ENCODE data around the gene KHDRBS2. TPM values are rescaled to one million over a fixed set of nuclear protein-coding genes. Genes with fewer than 3 reads are reported as not detected.

The KHDRBS2 gene
- total RNA-seq, 1 experiment from 2014 or later, result 1.2 TPM

GRCh38 chr6:62086047-62086446 lies 200.0 kb downstream of the KHDRBS2 start:
- no peak overlapping the region for H3K27ac Mint-ChIP-seq
- TF ChIP-seq AR (CRISPR knock-in tag; IDR thresholded peaks at IDR 0.05) (no peak), NR2C2 (CRISPR knock-in tag; IDR thresholded peaks at IDR 0.05) (no peak)
- no peak overlapping the region for H3K4me3 Mint-ChIP-seq
- H3K4me1 Mint-ChIP-seq, result no peaks in the 10 kb centered on the region
- CTCF ChIA-PET, result no interaction called here
- peaks cover 3% of the 10 kb centered on the region; the same call in 1 of the 2 replicates for H3K36me3 Mint-ChIP-seq
- DNase-seq (ENCODE audit: low spot score) (no peak), ATAC-seq (no peak)
- H3K27me3 Mint-ChIP-seq (ENCODE audit: low read depth), result peaks cover 2% of the 10 kb centered on the region; the same call in 1 of the 2 replicates
- POLR2A ChIA-PET, result no interaction called here
- H3K9me3 Mint-ChIP-seq, result peaks cover 33% of the 10 kb centered on the region

- DNase-seq (ENCODE audit: low spot score), result no peak
- CTCF ChIA-PET, result no interaction called here
- H3K9me3 Mint-ChIP-seq, result peaks cover 26% of the 10 kb centered on the region
- no peak overlapping the region for H3K27ac Mint-ChIP-seq
- H3K4me3 Mint-ChIP-seq, result no peak overlapping the region
- H3K36me3 Mint-ChIP-seq, result peaks cover 12% of the 10 kb centered on the region
- no peak for ATAC-seq
- no peaks in the 10 kb centered on the region for H3K4me1 Mint-ChIP-seq
- H3K27me3 Mint-ChIP-seq (ENCODE audit: low read depth), result no peaks in the 10 kb centered on the region
- POLR2A ChIA-PET, result no interaction called here
- TF ChIP-seq ZBTB21 (CRISPR knock-in tag; IDR thresholded peaks at IDR 0.05; ENCODE audit: borderline replicate concordance), result no peak
- no peak for TF ChIP-seq ZNF281 (CRISPR knock-in tag; IDR thresholded peaks at IDR 0.05)
- no peak for TF ChIP-seq ZSCAN18 (CRISPR knock-in tag; IDR thresholded peaks at IDR 0.05)
- no peak for TF ChIP-seq SOX15 (CRISPR knock-in tag; IDR thresholded peaks at IDR 0.05)
- TF ChIP-seq ZNF425 (CRISPR knock-in tag; conservative IDR thresholded peaks at IDR 0.05), result no peak
- TF ChIP-seq ATF3 (CRISPR knock-in tag; conservative IDR thresholded peaks at IDR 0.05), result no peak
- TF ChIP-seq ZNF263 (CRISPR knock-in tag; IDR thresholded peaks at IDR 0.05; ENCODE audit: low read depth), result no peak
- TF ChIP-seq ELF4 (CRISPR knock-in tag; IDR thresholded peaks at IDR 0.05; ENCODE audit: low read depth), result no peak
- no peak for TF ChIP-seq ZNF512 (CRISPR knock-in tag; IDR thresholded peaks at IDR 0.05; ENCODE audit: borderline replicate concordance)
- TF ChIP-seq GABPB1 (CRISPR knock-in tag; IDR thresholded peaks at IDR 0.05), result no peak
- no peak for TF ChIP-seq ZNF423 (CRISPR knock-in tag; IDR thresholded peaks at IDR 0.05)
- no peak for TF ChIP-seq NFYB (CRISPR knock-in tag; conservative IDR thresholded peaks at IDR 0.05; ENCODE audit: low read depth)
- TF ChIP-seq GTF2I (CRISPR knock-in tag; conservative IDR thresholded peaks at IDR 0.05), result no peak
- no peak for TF ChIP-seq PRRX2 (CRISPR knock-in tag; IDR thresholded peaks at IDR 0.05)
- TF ChIP-seq ARID4B (CRISPR knock-in tag; IDR thresholded peaks at IDR 0.05; ENCODE audit: borderline replicate concordance), result no peak
- TF ChIP-seq FOXK1 (CRISPR knock-in tag; IDR thresholded peaks at IDR 0.05), result no peak
These were observed 210.2 kb downstream of the KHDRBS2 start for GRCh38 chr6:62075869-62076268.
